ENCODE measurements around the gene PANK4. TPM values are rescaled to one million over a fixed set of nuclear protein-coding genes. Genes with fewer than 3 reads are reported as not detected.
"Not testable (repeated sequence)": the region's sequence is repeated elsewhere in the genome, so short reads cannot be mapped to it uniquely, and the experiment has no call there.

Gene PANK4
- total RNA-seq, 1 experiment from 2014 or later, result 32.2 TPM

GRCh38 chr1:2570332-2570731, 43.9 kb upstream of the PANK4 start:
- Histone ChIP-seq H2BK5ac (ENCODE audit: insufficient read length, low read length) (no peak overlapping the region), H2AFZ (ENCODE audit: low read length) (no peak overlapping the region), H3K79me1 (ENCODE audit: insufficient read depth, low read depth, low read length, poor library complexity, severe bottlenecking) (no peaks in the 10 kb centered on the region), H3K23me2 (ENCODE audit: insufficient read length, low read depth, low read length, poor library complexity, severe bottlenecking) (no peaks in the 10 kb centered on the region), H2BK15ac (ENCODE audit: low read depth, low read length) (no peak overlapping the region), H3K4me2 (ENCODE audit: insufficient read depth, insufficient read length, low read length) (no peak overlapping the region), H2AK5ac (ENCODE audit: insufficient read length, low read length) (no peak overlapping the region), H3K4me1 (ENCODE audit: insufficient read depth, low read length) (no peaks in the 10 kb centered on the region), H3K27ac (ENCODE audit: insufficient read length, low read depth, low read length) (no peak overlapping the region), H3K56ac (ENCODE audit: insufficient read length, low read depth, low read length) (no peak overlapping the region), H3K4ac (ENCODE audit: low read depth, low read length) (no peak overlapping the region), H3K9ac (ENCODE audit: extremely low read depth, insufficient read length, low read length) (no peak overlapping the region), H4K8ac (replicated peaks; ENCODE audit: insufficient read length, low read depth, low read length) (no peak overlapping the region), H3T11ph (ENCODE audit: low read length) (no peak overlapping the region), H4K5ac (ENCODE audit: insufficient read length, low read depth, low read length) (no peak overlapping the region), H2BK20ac (ENCODE audit: low read depth, low read length, poor library complexity, severe bottlenecking) (no peak overlapping the region), H4K91ac (ENCODE audit: insufficient read length, low read depth, low read length) (no peak overlapping the region), H3K23ac (ENCODE audit: insufficient read length, low read depth, low read length) (no peak overlapping the region), H2BK120ac (ENCODE audit: low read depth, low read length, poor library complexity, severe bottlenecking) (no peak overlapping the region), H3K18ac (ENCODE audit: insufficient read length, low read depth, low read length) (no peak overlapping the region), H2BK12ac (ENCODE audit: insufficient read length, low read depth, low read length) (no peak overlapping the region), H4K20me1 (ENCODE audit: control insufficient read depth, insufficient read depth, insufficient read length) (no peaks in the 10 kb centered on the region), H3K79me2 (ENCODE audit: insufficient read depth, low read length) (no peaks in the 10 kb centered on the region), H3K27me3 (ENCODE audit: insufficient read depth, low read length) (no peaks in the 10 kb centered on the region), H3K9me3 (ENCODE audit: control insufficient read depth, low read depth, low read length) (no peaks in the 10 kb centered on the region), H3K14ac (ENCODE audit: insufficient read depth, low read length) (no peak overlapping the region)
- no CpG with 5 or more reads among the region's 17 CpGs for WGBS (ENCODE audit: extremely low coverage, insufficient read length, low lambda C conversion rate)
- Mint-ChIP-seq H3K4me3 (no peak overlapping the region), H3K27ac (no peak overlapping the region), H3K9me3 (peaks cover 8 to 16% of the 10 kb centered on the region in 2 experiments), H3K27me3 (ENCODE audit: low read depth) (peaks cover 18% of the 10 kb centered on the region), H3K36me3 (ENCODE audit: insufficient read depth in 1 of 3, low read depth in 3 of 3) (peaks cover 0 to 3% (median 3%) of the 10 kb centered on the region in 3 experiments; a peak in 4 of 7 replicates), H3K4me1 (0 out of 4 replicates have a peak, but pooled peaks cover 0 to 2% of the 10 kb centered on the region in 2 experiments)
- no peak for DNase-seq
- no peak for TF ChIP-seq CTCF (conservative IDR thresholded peaks at IDR 0.05)

DNA sequence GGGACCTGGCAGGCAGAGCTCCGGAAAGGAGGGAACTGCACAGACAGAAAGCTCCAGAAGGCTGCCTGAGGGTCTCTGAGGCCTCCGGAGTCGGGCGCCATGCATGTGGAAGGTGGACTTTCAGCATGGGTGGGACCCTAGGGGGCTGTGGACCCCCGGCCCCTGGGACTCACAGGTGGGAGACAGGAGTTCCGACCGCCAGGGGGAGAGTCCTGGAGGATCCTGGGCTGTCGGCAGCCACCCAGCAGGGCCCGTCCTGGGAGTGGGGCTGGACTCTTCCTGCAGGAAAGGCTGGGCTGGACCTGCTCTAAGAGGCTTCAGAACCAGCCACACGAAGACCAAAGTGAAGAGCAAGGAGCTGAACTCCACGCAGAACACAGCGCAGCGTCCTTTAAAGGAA, 43.3 kb upstream of the PANK4 start:
- not testable (repeated sequence) for H2AK5ac ChIP-seq (ENCODE audit: insufficient read length, low read length); H2AFZ ChIP-seq (ENCODE audit: low read length); H4K20me1 ChIP-seq (ENCODE audit: control insufficient read depth, insufficient read depth, insufficient read length); H2BK5ac ChIP-seq (ENCODE audit: insufficient read length, low read length); H3K4me2 ChIP-seq (ENCODE audit: insufficient read depth, insufficient read length, low read length); H3K23ac ChIP-seq (ENCODE audit: insufficient read length, low read depth, low read length); H2BK15ac ChIP-seq (ENCODE audit: low read depth, low read length); H3K79me2 ChIP-seq (ENCODE audit: insufficient read depth, low read length); H4K8ac ChIP-seq (replicated peaks; ENCODE audit: insufficient read length, low read depth, low read length); H3K23me2 ChIP-seq (ENCODE audit: insufficient read length, low read depth, low read length, poor library complexity, severe bottlenecking); H3K4ac ChIP-seq (ENCODE audit: low read depth, low read length); H3K18ac ChIP-seq (ENCODE audit: insufficient read length, low read depth, low read length); H3K79me1 ChIP-seq (ENCODE audit: insufficient read depth, low read depth, low read length, poor library complexity, severe bottlenecking); H2BK20ac ChIP-seq (ENCODE audit: low read depth, low read length, poor library complexity, severe bottlenecking); H3K36me3 Mint-ChIP-seq (ENCODE audit: insufficient read depth in 1 of 3, low read depth in 3 of 3); H2BK12ac ChIP-seq (ENCODE audit: insufficient read length, low read depth, low read length); H4K5ac ChIP-seq (ENCODE audit: insufficient read length, low read depth, low read length); H3K4me1 Mint-ChIP-seq; H3T11ph ChIP-seq (ENCODE audit: low read length); H3K14ac ChIP-seq (ENCODE audit: insufficient read depth, low read length); H3K9ac ChIP-seq (ENCODE audit: extremely low read depth, insufficient read length, low read length); H3K9me3 ChIP-seq (ENCODE audit: control insufficient read depth, low read depth, low read length); H3K56ac ChIP-seq (ENCODE audit: insufficient read length, low read depth, low read length); H4K91ac ChIP-seq (ENCODE audit: insufficient read length, low read depth, low read length); H3K4me1 ChIP-seq (ENCODE audit: insufficient read depth, low read length); DNase-seq; H3K27me3 ChIP-seq (ENCODE audit: insufficient read depth, low read length); H3K4me3 Mint-ChIP-seq; H3K27ac Mint-ChIP-seq; H2BK120ac ChIP-seq (ENCODE audit: low read depth, low read length, poor library complexity, severe bottlenecking); H3K27ac ChIP-seq (ENCODE audit: insufficient read length, low read depth, low read length)
- H3K9me3 Mint-ChIP-seq, result peaks cover 8 to 16% of the 10 kb centered on the region in 2 experiments
- peaks cover 14% of the 10 kb centered on the region for H3K27me3 Mint-ChIP-seq (ENCODE audit: low read depth)
- no CpG with 5 or more reads among the region's 13 CpGs for WGBS (ENCODE audit: extremely low coverage, insufficient read length, low lambda C conversion rate)
